Measurements from ENCODE around the gene ALOX15. TPM values are rescaled to one million over a fixed set of nuclear protein-coding genes. Genes with fewer than 3 reads are reported as not detected.
"Not testable (repeated sequence)": the region's sequence is repeated elsewhere in the genome, so short reads cannot be mapped to it uniquely, and the experiment has no call there.

The ALOX15 gene
- total and polyA plus RNA-seq, 9 of the 15 experiments (the other 6 are each of a cell fraction or from before 2014, with no cell fraction given): not detected

- TF ChIP-seq REST (IDR thresholded peaks at IDR 0.05; ENCODE audit: borderline replicate concordance): no peak
- no peak for TF ChIP-seq REST (CRISPR knock-in tag; IDR thresholded peaks at IDR 0.05; ENCODE audit: low read depth)
Observed at GRCh38 chr17:4690745-4691144, 49.3 kb upstream of the ALOX15 start (continued).

- FAIRE-seq; DNase-seq (ENCODE audit: extremely low read depth in 1 of 4, low spot score in 3 of 4); H3K4me1 ChIP-seq (replicated peaks in 1 of 2; ENCODE audit: control insufficient read depth in 2 of 2, insufficient read depth in 2 of 2, low read length in 2 of 2); H3K4me2 ChIP-seq (ENCODE audit: insufficient read depth, low read length); H2AFZ ChIP-seq (ENCODE audit: low read depth, low read length); ATAC-seq; H3K27ac ChIP-seq (ENCODE audit: extremely low read depth, low read depth, low read length); H3K27me3 ChIP-seq (ENCODE audit: control insufficient read depth in 2 of 2, insufficient read depth in 2 of 2, low read length in 2 of 2); H3K9me1 ChIP-seq (ENCODE audit: control insufficient read depth, insufficient read depth, low read length); H3K9me3 ChIP-seq (replicated peaks; ENCODE audit: control insufficient read depth, insufficient read depth, low read depth, low read length); H3K9ac ChIP-seq (ENCODE audit: insufficient read depth in 1 of 2, low read depth in 2 of 2, low read length in 2 of 2); BruUV-seq (replicated peaks); H3K4me3 ChIP-seq; in situ Hi-C loops (cut with MboI); H4K20me1 ChIP-seq (replicated peaks; ENCODE audit: control insufficient read depth, insufficient read depth, low read length); CTCF ChIA-PET (ENCODE audit: low intra/inter-chr PET ratio): not testable (repeated sequence)
- 85% methylated on average over 7 of the region's 12 CpGs for WGBS (ENCODE audit: insufficient coverage, low coverage, missing lambda C conversion rate)
- POLR2A ChIA-PET: interaction anchor here (1.0 kb wide), 1 partner anchor 13 kb away, joined by 3 read pairs; no protein-coding TSS in a partner anchor
- intact Hi-C loops (cut with micrococcal nuclease): loop anchor here (10.0 kb wide), 1 partner anchor 65 kb away; no protein-coding TSS in a partner anchor
- H3K79me2 ChIP-seq (ENCODE audit: control insufficient read depth, insufficient read depth, low read length): peaks cover 24% of the 10 kb centered on the region
- peaks cover 65% of the 10 kb centered on the region; the same call in 2 of the 3 replicates for H3K36me3 ChIP-seq (ENCODE audit: control insufficient read depth, insufficient read depth, low read length)
Observed at GRCh38 chr17:4689872-4690271, 48.4 kb upstream of the ALOX15 start.

- in situ Hi-C loops (cut with MboI); BruUV-seq (replicated peaks); intact Hi-C loops (cut with micrococcal nuclease); DNase-seq (ENCODE audit: extremely low read depth in 1 of 4, low spot score in 3 of 4); H3K4me1 ChIP-seq (replicated peaks in 1 of 2; ENCODE audit: control insufficient read depth in 2 of 2, insufficient read depth in 2 of 2, low read length in 2 of 2); H3K9me3 ChIP-seq (replicated peaks; ENCODE audit: control insufficient read depth, insufficient read depth, low read depth, low read length); H3K4me2 ChIP-seq (ENCODE audit: insufficient read depth, low read length); H3K27ac ChIP-seq (ENCODE audit: extremely low read depth, low read depth, low read length); H2AFZ ChIP-seq (ENCODE audit: low read depth, low read length); ATAC-seq; FAIRE-seq; H3K27me3 ChIP-seq (ENCODE audit: control insufficient read depth in 2 of 2, insufficient read depth in 2 of 2, low read length in 2 of 2); H3K4me3 ChIP-seq; H3K79me2 ChIP-seq (ENCODE audit: control insufficient read depth, insufficient read depth, low read length); H3K9ac ChIP-seq (ENCODE audit: insufficient read depth in 1 of 2, low read depth in 2 of 2, low read length in 2 of 2); H4K20me1 ChIP-seq (replicated peaks; ENCODE audit: control insufficient read depth, insufficient read depth, low read length); H3K9me1 ChIP-seq (ENCODE audit: control insufficient read depth, insufficient read depth, low read length); CTCF ChIA-PET (ENCODE audit: low intra/inter-chr PET ratio): not testable (repeated sequence)
- POLR2A ChIA-PET: interaction anchor here (1.0 kb wide), 1 partner anchor 12 kb away, joined by 4 read pairs; no protein-coding TSS in a partner anchor
- WGBS (ENCODE audit: insufficient coverage, low coverage, missing lambda C conversion rate): 100% methylated on average over 1 of the region's 5 CpGs
- H3K36me3 ChIP-seq (ENCODE audit: control insufficient read depth, insufficient read depth, low read length): peaks cover 71% of the 10 kb centered on the region
Observed at GRCh38 chr17:4683739-4684138, 42.3 kb upstream of the ALOX15 start.

All from K562 (cell line).